Measurements from ENCODE around the gene RNASE7.

RNASE7 gene

GRCh38 chr14:21036751-21037150 is 5.4 kb upstream of the RNASE7 start:
- H3K36me3 ChIP-seq (ENCODE audit: insufficient read depth, low read length): no peaks in the 10 kb centered on the region
- H4K20me1 ChIP-seq (ENCODE audit: insufficient read depth, low read length): no peaks in the 10 kb centered on the region
- TF ChIP-seq, protein P1, sequence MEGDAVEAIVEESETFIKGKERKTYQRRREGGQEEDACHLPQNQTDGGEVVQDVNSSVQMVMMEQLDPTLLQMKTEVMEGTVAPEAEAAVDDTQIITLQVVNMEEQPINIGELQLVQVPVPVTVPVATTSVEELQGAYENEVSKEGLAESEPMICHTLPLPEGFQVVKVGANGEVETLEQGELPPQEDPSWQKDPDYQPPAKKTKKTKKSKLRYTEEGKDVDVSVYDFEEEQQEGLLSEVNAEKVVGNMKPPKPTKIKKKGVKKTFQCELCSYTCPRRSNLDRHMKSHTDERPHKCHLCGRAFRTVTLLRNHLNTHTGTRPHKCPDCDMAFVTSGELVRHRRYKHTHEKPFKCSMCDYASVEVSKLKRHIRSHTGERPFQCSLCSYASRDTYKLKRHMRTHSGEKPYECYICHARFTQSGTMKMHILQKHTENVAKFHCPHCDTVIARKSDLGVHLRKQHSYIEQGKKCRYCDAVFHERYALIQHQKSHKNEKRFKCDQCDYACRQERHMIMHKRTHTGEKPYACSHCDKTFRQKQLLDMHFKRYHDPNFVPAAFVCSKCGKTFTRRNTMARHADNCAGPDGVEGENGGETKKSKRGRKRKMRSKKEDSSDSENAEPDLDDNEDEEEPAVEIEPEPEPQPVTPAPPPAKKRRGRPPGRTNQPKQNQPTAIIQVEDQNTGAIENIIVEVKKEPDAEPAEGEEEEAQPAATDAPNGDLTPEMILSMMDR (IDR thresholded peaks at IDR 0.05; ENCODE audit: low read length): no peak
- no peak for TF ChIP-seq EZH2 (IDR thresholded peaks at IDR 0.05; ENCODE audit: borderline replicate concordance, low read length)
- no peaks in the 10 kb centered on the region for H3K9me2 ChIP-seq (ENCODE audit: low read depth, low read length)
- H3K4me3 ChIP-seq (ENCODE audit: low read depth, low read length, poor library complexity, severe bottlenecking): no peak overlapping the region
- no peak overlapping the region for H3K27ac ChIP-seq (ENCODE audit: low read depth, low read length, poor library complexity, severe bottlenecking)
- H2AFZ ChIP-seq (ENCODE audit: low read length): no peak overlapping the region
- H3K4me1 ChIP-seq (ENCODE audit: insufficient read depth, low read length, severe bottlenecking): no peaks in the 10 kb centered on the region
- H3K9me3 ChIP-seq (ENCODE audit: low read length): no peaks in the 10 kb centered on the region
- no peak overlapping the region for H3K4me2 ChIP-seq (ENCODE audit: low read length)
- no peaks in the 10 kb centered on the region for H3F3A ChIP-seq (ENCODE audit: insufficient read depth, low read length)
- H3K27me3 ChIP-seq (ENCODE audit: insufficient read depth, low read length): no peaks in the 10 kb centered on the region
- no peak overlapping the region for H3K9ac ChIP-seq (ENCODE audit: low read length)
- H3K79me2 ChIP-seq (ENCODE audit: insufficient read depth, low read length): no peaks in the 10 kb centered on the region

- H2AFZ ChIP-seq (ENCODE audit: low read length): no peak overlapping the region
These were observed 5.0 kb upstream of the RNASE7 start for GRCh38 chr14:21037156-21037555.

GRCh38 chr14:21038441-21039422 is 3.4 kb upstream of the RNASE7 start:
- no peaks in the 10 kb centered on the region for H3K36me3 ChIP-seq (ENCODE audit: insufficient read depth, low read length)
- no peaks in the 10 kb centered on the region; the same call in 1 of the 2 replicates for H3K27me3 ChIP-seq (ENCODE audit: insufficient read depth, low read length)
- no peaks in the 10 kb centered on the region for H3K79me2 ChIP-seq (ENCODE audit: insufficient read depth, low read length)
- no peak overlapping the region for H3K4me3 ChIP-seq (ENCODE audit: low read depth, low read length, poor library complexity, severe bottlenecking)
- H3K9ac ChIP-seq (ENCODE audit: low read length): no peak overlapping the region
- no peaks in the 10 kb centered on the region for H3K9me2 ChIP-seq (ENCODE audit: low read depth, low read length)
- no peak overlapping the region for H3K27ac ChIP-seq (ENCODE audit: low read depth, low read length, poor library complexity, severe bottlenecking)
- no peaks in the 10 kb centered on the region for H4K20me1 ChIP-seq (ENCODE audit: insufficient read depth, low read length)
- TF ChIP-seq, protein P1 (IDR thresholded peaks at IDR 0.05; ENCODE audit: low read length): no peak
- no peak for TF ChIP-seq EZH2 (IDR thresholded peaks at IDR 0.05; ENCODE audit: borderline replicate concordance, low read length)
- H3K4me2 ChIP-seq (ENCODE audit: low read length): no peak overlapping the region
- H3K9me3 ChIP-seq (ENCODE audit: low read length): no peaks in the 10 kb centered on the region
- H3F3A ChIP-seq (ENCODE audit: insufficient read depth, low read length): no peaks in the 10 kb centered on the region
- no peaks in the 10 kb centered on the region for H3K4me1 ChIP-seq (ENCODE audit: insufficient read depth, low read length, severe bottlenecking)
- no peak overlapping the region for H2AFZ ChIP-seq (ENCODE audit: low read length)

More at GRCh38 chr14:21037156-21037555, 5.0 kb upstream of the RNASE7 start:
- Histone ChIP-seq H3K27me3 (ENCODE audit: insufficient read depth, low read length) (no peaks in the 10 kb centered on the region; the same call in 1 of the 2 replicates), H3K9me2 (ENCODE audit: low read depth, low read length) (no peaks in the 10 kb centered on the region), H3K4me1 (ENCODE audit: insufficient read depth, low read length, severe bottlenecking) (no peaks in the 10 kb centered on the region), H3K79me2 (ENCODE audit: insufficient read depth, low read length) (no peaks in the 10 kb centered on the region), H3F3A (ENCODE audit: insufficient read depth, low read length) (no peaks in the 10 kb centered on the region), H3K9me3 (ENCODE audit: low read length) (no peaks in the 10 kb centered on the region), H3K9ac (ENCODE audit: low read length) (no peak overlapping the region), H4K20me1 (ENCODE audit: insufficient read depth, low read length) (no peaks in the 10 kb centered on the region), H3K36me3 (ENCODE audit: insufficient read depth, low read length) (no peaks in the 10 kb centered on the region), H3K27ac (ENCODE audit: low read depth, low read length, poor library complexity, severe bottlenecking) (no peak overlapping the region), H3K4me3 (ENCODE audit: low read depth, low read length, poor library complexity, severe bottlenecking) (no peak overlapping the region), H3K4me2 (ENCODE audit: low read length) (no peak overlapping the region)
- TF ChIP-seq, protein P1 (IDR thresholded peaks at IDR 0.05; ENCODE audit: low read length): no peak
- no peak for TF ChIP-seq EZH2 (IDR thresholded peaks at IDR 0.05; ENCODE audit: borderline replicate concordance, low read length)
